D721Med (cell line): ENCODE measurements around the gene ZNF451.
A peak's percentile ranks its signal among the peaks of the same experiment; 100 is the strongest.

Experiments
- DNase-seq: peaks from one replicate; pipeline ENCODE4 v3.0.0; 2011; ENCODE audit warnings: low spot score; ENCODE audit not compliant: insufficient read length
- FAIRE-seq: peaks from 2 replicates; lab custom pipeline; 2011; peaks lifted over from hg19 to GRCh38; lab: Jason Lieb, UNC
- TF ChIP-seq, protein P1 (sequence below): IDR thresholded peaks from 2 replicates; pipeline ENCODE4 v1.5.1; 2012; ENCODE audit warnings: mild to moderate bottlenecking, control low read depth; ENCODE audit not compliant: insufficient read depth; ENCODE audit errors: missing control alignments

The ZNF451 gene

DNA sequence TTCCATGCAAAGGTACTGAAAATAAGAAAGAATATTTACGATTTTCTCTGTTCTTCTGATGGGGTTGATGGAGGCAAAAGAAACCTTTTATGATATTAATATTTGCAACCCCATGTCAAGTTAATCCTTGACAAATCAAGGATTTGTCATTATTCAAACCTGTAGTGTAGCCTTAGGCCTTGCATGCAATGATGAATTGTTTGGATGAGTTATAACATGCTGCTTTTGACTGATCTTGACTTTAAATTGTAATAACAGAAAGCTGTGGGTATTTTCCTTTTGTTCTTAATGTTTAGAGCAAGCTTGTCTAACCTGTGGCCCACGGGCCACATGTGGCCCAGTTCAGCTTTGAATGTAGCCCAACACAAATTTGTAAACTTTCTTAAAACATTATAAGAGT lies 69.1 kb downstream of the ZNF451 start:
- TF ChIP-seq, protein P1, sequence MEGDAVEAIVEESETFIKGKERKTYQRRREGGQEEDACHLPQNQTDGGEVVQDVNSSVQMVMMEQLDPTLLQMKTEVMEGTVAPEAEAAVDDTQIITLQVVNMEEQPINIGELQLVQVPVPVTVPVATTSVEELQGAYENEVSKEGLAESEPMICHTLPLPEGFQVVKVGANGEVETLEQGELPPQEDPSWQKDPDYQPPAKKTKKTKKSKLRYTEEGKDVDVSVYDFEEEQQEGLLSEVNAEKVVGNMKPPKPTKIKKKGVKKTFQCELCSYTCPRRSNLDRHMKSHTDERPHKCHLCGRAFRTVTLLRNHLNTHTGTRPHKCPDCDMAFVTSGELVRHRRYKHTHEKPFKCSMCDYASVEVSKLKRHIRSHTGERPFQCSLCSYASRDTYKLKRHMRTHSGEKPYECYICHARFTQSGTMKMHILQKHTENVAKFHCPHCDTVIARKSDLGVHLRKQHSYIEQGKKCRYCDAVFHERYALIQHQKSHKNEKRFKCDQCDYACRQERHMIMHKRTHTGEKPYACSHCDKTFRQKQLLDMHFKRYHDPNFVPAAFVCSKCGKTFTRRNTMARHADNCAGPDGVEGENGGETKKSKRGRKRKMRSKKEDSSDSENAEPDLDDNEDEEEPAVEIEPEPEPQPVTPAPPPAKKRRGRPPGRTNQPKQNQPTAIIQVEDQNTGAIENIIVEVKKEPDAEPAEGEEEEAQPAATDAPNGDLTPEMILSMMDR: no peak
- no peak for DNase-seq
- FAIRE-seq: no peak

DNA sequence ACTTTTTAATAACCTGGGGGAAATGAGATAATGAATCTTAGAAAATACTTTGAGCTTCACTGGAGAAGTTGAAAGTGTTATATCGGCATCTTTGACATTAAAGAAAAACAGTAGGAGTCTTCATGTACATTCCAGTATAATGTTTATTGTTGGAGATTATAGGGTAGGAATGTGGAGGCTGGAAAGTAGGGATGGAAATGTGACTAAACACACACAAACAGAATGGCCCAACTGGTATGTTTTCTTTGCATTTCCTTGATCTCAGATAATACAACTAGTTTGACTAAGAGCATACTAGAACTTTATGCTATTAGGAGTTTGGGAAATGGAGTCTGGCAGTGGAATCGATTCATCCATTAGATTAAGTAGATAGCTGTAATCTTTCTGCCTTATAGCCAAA lies 72.0 kb downstream of the ZNF451 start:
- no peak for DNase-seq
- FAIRE-seq: no peak
- TF ChIP-seq, protein P1: no peak

DNA sequence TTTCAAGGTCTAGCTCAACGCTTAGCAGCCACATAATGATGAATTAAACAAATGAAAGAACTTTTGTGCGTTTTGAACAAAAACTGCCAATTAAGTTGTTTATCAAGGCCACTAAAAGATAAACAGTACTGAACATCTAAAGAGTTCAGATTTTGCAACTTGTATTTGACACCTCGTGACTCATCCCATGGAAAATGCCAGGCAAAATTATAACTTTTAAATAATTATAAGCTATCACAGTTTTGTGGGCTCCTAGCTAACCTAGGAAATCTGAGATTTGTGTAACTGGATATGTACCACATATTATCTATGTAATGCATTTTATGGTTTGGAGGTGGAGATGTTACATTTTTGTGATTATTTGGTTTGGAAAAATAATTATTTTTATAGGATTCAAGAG lies 72.5 kb downstream of the ZNF451 start:
- no peak for DNase-seq
- FAIRE-seq: no peak
- TF ChIP-seq, protein P1: no peak

DNA sequence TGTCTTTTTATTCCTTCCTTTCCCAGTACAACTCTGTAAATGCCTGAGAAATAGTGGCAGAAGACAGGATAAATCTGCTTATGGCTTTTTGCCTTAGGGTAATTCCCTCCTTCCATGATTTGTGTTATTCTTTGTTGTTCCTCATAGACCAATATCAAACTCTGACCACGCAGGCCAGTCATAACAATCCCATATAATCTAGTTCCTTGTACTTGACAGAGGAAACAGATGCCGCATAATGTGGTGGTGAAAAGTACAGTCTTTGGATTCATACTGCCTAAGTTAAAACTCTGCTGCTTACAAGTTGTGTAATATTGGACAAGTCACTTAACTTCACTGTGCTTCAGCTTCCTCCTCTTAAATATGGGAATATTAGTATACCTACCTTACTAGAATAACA lies 74.0 kb downstream of the ZNF451 start:
- no peak for FAIRE-seq
- no peak for DNase-seq
- TF ChIP-seq, protein P1: no peak

DNA sequence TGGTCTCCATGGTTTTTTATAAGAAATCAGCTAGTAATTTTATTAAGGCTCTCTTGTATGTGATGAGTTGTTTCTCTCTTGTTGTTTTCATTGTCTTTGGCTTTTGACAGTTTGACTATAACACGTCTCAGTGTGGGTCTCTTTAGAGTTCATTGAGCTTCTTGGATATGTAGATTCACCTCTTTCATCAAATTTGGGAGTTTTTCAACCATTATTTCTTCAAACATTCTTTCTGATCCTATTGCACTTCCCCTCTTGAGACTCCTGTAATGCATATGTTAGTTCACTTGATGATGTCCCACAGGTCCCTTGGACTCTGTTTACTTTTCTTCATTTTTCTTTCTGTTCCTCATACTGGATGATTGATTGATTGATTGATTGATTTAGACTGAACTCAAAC lies 75.1 kb downstream of the ZNF451 start:
- FAIRE-seq (no peak), DNase-seq (no peak)
- TF ChIP-seq, protein P1: no peak

DNA sequence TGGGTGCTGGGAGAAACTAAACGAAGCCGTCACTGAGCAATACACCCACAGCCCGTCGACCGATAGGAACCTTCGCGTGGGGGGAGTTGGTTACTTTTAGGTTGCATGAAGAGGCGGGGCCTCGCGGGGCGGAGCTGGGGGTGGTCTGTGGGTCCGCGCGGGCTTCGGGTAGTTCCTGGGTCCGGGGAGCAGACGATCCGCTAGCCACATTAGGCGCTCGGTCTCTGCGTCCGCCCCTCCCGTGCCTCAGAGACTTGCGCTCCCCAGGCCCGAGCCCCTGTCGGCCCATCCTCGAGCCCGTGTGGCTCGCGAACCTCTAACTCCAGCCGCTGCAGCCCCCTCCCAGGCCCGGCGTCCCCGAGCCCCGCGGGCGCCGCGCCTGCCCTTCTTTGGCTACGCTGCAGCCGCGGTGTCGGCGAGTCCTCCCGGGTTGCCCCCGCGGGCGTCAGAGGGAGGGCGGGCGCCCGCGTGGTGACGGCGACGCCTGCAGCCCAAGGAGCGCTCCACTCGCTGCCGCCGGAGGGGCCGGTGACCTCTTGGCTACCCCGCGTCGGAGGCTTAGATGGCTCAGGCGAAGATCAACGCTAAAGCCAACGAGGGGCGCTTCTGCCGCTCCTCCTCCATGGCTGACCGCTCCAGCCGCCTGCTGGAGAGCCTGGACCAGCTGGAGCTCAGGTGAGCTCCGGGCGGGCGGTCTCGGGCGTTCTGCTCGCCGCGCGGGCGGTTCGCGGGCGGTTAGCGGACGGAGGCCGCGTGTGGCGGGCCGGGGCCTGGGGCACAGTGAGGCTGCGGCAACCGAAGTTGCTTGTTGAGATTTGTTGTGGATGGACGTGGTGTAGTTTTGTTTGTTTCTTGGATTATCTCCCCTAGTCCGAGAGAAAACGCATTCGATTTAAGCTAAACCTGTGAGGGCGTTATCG lies 82.4 kb downstream of the ZNF451 start, which contains the start of gene BAG2:
Gene BAG2, plus strand, starts transcription at position 191 of the 920 bp plus-strand sequence. Its CDS starts 372 bp downstream, at position 563.
- TF ChIP-seq, protein P1: no peak
- FAIRE-seq: no peak
- DNase-seq: peak; percentile 31
